IgD-negative memory B cell (primary cell): Measurements from ENCODE around the gene MIDN. TPM values are rescaled to one million over a fixed set of nuclear protein-coding genes. Genes with fewer than 3 reads are reported as not detected.

ENCODE experiments used
- H3K27ac Mint-ChIP-seq, 3 donors: one replicate each; pipeline ENCODE4 v1.8.0; 2020 to 2022; ENCODE audit warnings: mild to moderate bottlenecking in 3 of 3, mixed read lengths in 3 of 3, moderate library complexity in 1 of 3
- H3K27me3 Mint-ChIP-seq: one replicate; pipeline ENCODE4 v1.8.0; 2021; ENCODE audit warnings: mixed read lengths
- H3K36me3 Mint-ChIP-seq: one replicate; pipeline ENCODE4 v1.8.0; 2020; ENCODE audit warnings: mild to moderate bottlenecking, mixed read lengths
- H3K4me1 Mint-ChIP-seq, 3 donors: one replicate each; pipeline ENCODE4 v1.8.0; 2020 to 2022; ENCODE audit warnings: mixed read lengths in 3 of 3, mild to moderate bottlenecking in 1 of 3
- H3K4me3 Mint-ChIP-seq, 4 donors: one replicate each; pipeline ENCODE4 v1.8.0; 2020 to 2022; ENCODE audit warnings: mild to moderate bottlenecking in 4 of 4, mixed read lengths in 4 of 4, moderate library complexity in 3 of 4
- H3K9me3 Mint-ChIP-seq, 3 donors: one replicate each; pipeline ENCODE4 v1.8.0; 2020 to 2021; ENCODE audit warnings: mixed read lengths in 3 of 3, mild to moderate bottlenecking in 1 of 3
- polyA plus RNA-seq: library from polyadenylated mRNA; unstranded; fragments of 300-500 nt; fragmentation: Illumina TruSeq; gene quantifications from one replicate; pipeline ENCODE4 v1.2.3, GENCODE V29; 2021

The MIDN gene
- polyA plus RNA-seq, 1 donor from 2014 or later, result 4.8 TPM

GRCh38 chr19:1279782-1280341, 31.5 kb downstream of the MIDN start:
- peaks cover 0 to 2% (median 0%) of the 10 kb centered on the region in 3 donors for H3K9me3 Mint-ChIP-seq
- peaks cover 17% of the 10 kb centered on the region for H3K27me3 Mint-ChIP-seq
- peaks cover 6% of the 10 kb centered on the region for H3K36me3 Mint-ChIP-seq
- H3K4me3 Mint-ChIP-seq, result peak overlapping the region in 2 of 4 donors; percentile 82 to 84
- peak overlapping the region; percentile 63 to 92 (median 90) for H3K27ac Mint-ChIP-seq
- H3K4me1 Mint-ChIP-seq, result peaks cover 10 to 14% (median 12%) of the 10 kb centered on the region in 3 donors

GRCh38 chr19:1280636-1281568, 32.5 kb downstream of the MIDN start:
- Mint-ChIP-seq H3K27me3 (peaks cover 20% of the 10 kb centered on the region), H3K36me3 (peaks cover 6% of the 10 kb centered on the region), H3K27ac (peak overlapping the region in 1 of 3 donors; percentile 92), H3K4me3 (peak overlapping the region in 1 of 4 donors; percentile 50), H3K9me3 (peaks cover 0 to 2% (median 0%) of the 10 kb centered on the region in 3 donors), H3K4me1 (peaks cover 5 to 15% (median 12%) of the 10 kb centered on the region in 3 donors)

- H3K9me3 Mint-ChIP-seq, result peaks cover 0 to 2% (median 0%) of the 10 kb centered on the region in 3 donors
- peaks cover 24% of the 10 kb centered on the region for H3K27me3 Mint-ChIP-seq
- no peak overlapping the region for H3K27ac Mint-ChIP-seq
- H3K4me1 Mint-ChIP-seq, result peaks cover 5 to 15% (median 9%) of the 10 kb centered on the region in 3 donors
- peak overlapping the region in 1 of 4 donors; percentile 52 for H3K4me3 Mint-ChIP-seq
- peaks cover 6% of the 10 kb centered on the region for H3K36me3 Mint-ChIP-seq
Measured at GRCh38 chr19:1281569-1282287, 33.3 kb downstream of the MIDN start.

- peaks cover 25% of the 10 kb centered on the region for H3K27me3 Mint-ChIP-seq
- peaks cover 6% of the 10 kb centered on the region for H3K36me3 Mint-ChIP-seq
Measured at GRCh38 chr19:1282588-1283206, 34.3 kb downstream of the MIDN start.

GRCh38 chr19:1283207-1283916, 35.0 kb downstream of the MIDN start:
- Mint-ChIP-seq H3K9me3 (peaks cover 0 to 2% (median 0%) of the 10 kb centered on the region in 3 donors), H3K36me3 (peaks cover 4% of the 10 kb centered on the region), H3K27ac (no peak overlapping the region), H3K4me3 (peak overlapping the region in 2 of 4 donors; percentile 12 to 39), H3K4me1 (peaks cover 5 to 13% (median 6%) of the 10 kb centered on the region in 3 donors), H3K27me3 (peaks cover 29% of the 10 kb centered on the region)

More at GRCh38 chr19:1282588-1283206, 34.3 kb downstream of the MIDN start:
- Mint-ChIP-seq H3K4me1 (peaks cover 5 to 13% (median 6%) of the 10 kb centered on the region in 3 donors), H3K27ac (no peak overlapping the region), H3K4me3 (peak overlapping the region in 2 of 4 donors; percentile 12 to 39), H3K9me3 (peaks cover 0 to 2% (median 0%) of the 10 kb centered on the region in 3 donors)

- peaks cover 30% of the 10 kb centered on the region for H3K27me3 Mint-ChIP-seq
- peak overlapping the region in 1 of 4 donors; percentile 36 for H3K4me3 Mint-ChIP-seq
- H3K9me3 Mint-ChIP-seq, result peaks cover 0 to 2% (median 0%) of the 10 kb centered on the region in 3 donors
Measured at GRCh38 chr19:1283917-1284292, 35.5 kb downstream of the MIDN start.

GRCh38 chr19:1284293-1284978, 36.1 kb downstream of the MIDN start:
- H3K36me3 Mint-ChIP-seq, result peaks cover 4% of the 10 kb centered on the region
- peaks cover 4 to 13% (median 6%) of the 10 kb centered on the region in 3 donors for H3K4me1 Mint-ChIP-seq
- H3K27ac Mint-ChIP-seq, result peak overlapping the region in 1 of 3 donors; percentile 51
- H3K9me3 Mint-ChIP-seq, result peaks cover 0 to 2% (median 0%) of the 10 kb centered on the region in 3 donors
- H3K27me3 Mint-ChIP-seq, result peaks cover 34% of the 10 kb centered on the region
- peak overlapping the region in 3 of 4 donors; percentile 5 to 80 (median 36) for H3K4me3 Mint-ChIP-seq

More at GRCh38 chr19:1283917-1284292, 35.5 kb downstream of the MIDN start:
- Mint-ChIP-seq H3K36me3 (peaks cover 4% of the 10 kb centered on the region), H3K27ac (no peak overlapping the region), H3K4me1 (peaks cover 5 to 13% (median 6%) of the 10 kb centered on the region in 3 donors)

GRCh38 chr19:1284979-1285736, 36.8 kb downstream of the MIDN start:
- H3K27me3 Mint-ChIP-seq, result peaks cover 33% of the 10 kb centered on the region
- H3K9me3 Mint-ChIP-seq, result peaks cover 0 to 2% (median 0%) of the 10 kb centered on the region in 3 donors
- H3K36me3 Mint-ChIP-seq, result peaks cover 2% of the 10 kb centered on the region
- H3K27ac Mint-ChIP-seq, result peak overlapping the region in 1 of 3 donors; percentile 51
- H3K4me3 Mint-ChIP-seq, result peak overlapping the region in 3 of 4 donors; percentile 32 to 36 (median 33)
- H3K4me1 Mint-ChIP-seq, result peaks cover 0 to 9% (median 2%) of the 10 kb centered on the region in 3 donors

GRCh38 chr19:1285737-1286360, 37.5 kb downstream of the MIDN start, which contains the start of gene EFNA2:
EFNA2 (plus strand) TSS chr19:1285873; CDS start chr19:1286169, 296 bp downstream.
- peak within 1 kb of the TSS; percentile 32 to 86 (median 49) for H3K4me3 Mint-ChIP-seq
- H3K36me3 Mint-ChIP-seq, result no peaks in the 10 kb centered on the region
- H3K9me3 Mint-ChIP-seq, result peaks cover 0 to 2% (median 0%) of the 10 kb centered on the region in 3 donors
- H3K27me3 Mint-ChIP-seq, result peaks cover 33% of the 10 kb centered on the region
- peak within 1 kb of the TSS in 1 of 3 donors; percentile 51 for H3K27ac Mint-ChIP-seq
- H3K4me1 Mint-ChIP-seq, result peaks cover 0 to 7% (median 2%) of the 10 kb centered on the region in 3 donors

GRCh38 chr19:1286487-1287353, 38.3 kb downstream of the MIDN start:
- Mint-ChIP-seq H3K4me3 (peak overlapping the region in 2 of 4 donors; percentile 62 to 86), H3K27me3 (peaks cover 35% of the 10 kb centered on the region), H3K36me3 (no peaks in the 10 kb centered on the region), H3K4me1 (peaks cover 0 to 7% (median 2%) of the 10 kb centered on the region in 3 donors), H3K27ac (no peak overlapping the region), H3K9me3 (peaks cover 0 to 2% (median 0%) of the 10 kb centered on the region in 3 donors)
